SK-MEL-5 (cell line): ENCODE data around the gene CTBP2. TPM values are rescaled to one million over a fixed set of nuclear protein-coding genes. Genes with fewer than 3 reads are reported as not detected.
"Not testable (repeated sequence)": the region's sequence is repeated elsewhere in the genome, so short reads cannot be mapped to it uniquely, and the experiment has no call there.

Experiments used
- DNase-seq: peaks from one replicate; pipeline ENCODE4 v3.0.0-alpha.2; 2016; ENCODE audit warnings: low read depth, low spot score
- in situ Hi-C: cut with HindIII; loops from 2 replicates; pipeline ENCODE4 v1.10.0; 2016; ENCODE audit warnings: low sequenced_read_pairs, high pct_unique_total_duplicates, low pct_unique_long_range_greater_than_20kb
- total RNA-seq: library from RNA; depleted of rRNA; stranded (reverse); fragments of >200 nt; shearing (Covaris generic); gene quantifications from 2 replicates; pipeline ENCODE4 v1.2.3, GENCODE V29; 2014

The CTBP2 gene
- total RNA-seq, 1 experiment from 2014 or later = 38.1 TPM

- in situ Hi-C loops = no loop called here
- no peak for DNase-seq
These were observed 9.2 kb downstream of the CTBP2 start for GRCh38 chr10:125151170-125151552.

DNA sequence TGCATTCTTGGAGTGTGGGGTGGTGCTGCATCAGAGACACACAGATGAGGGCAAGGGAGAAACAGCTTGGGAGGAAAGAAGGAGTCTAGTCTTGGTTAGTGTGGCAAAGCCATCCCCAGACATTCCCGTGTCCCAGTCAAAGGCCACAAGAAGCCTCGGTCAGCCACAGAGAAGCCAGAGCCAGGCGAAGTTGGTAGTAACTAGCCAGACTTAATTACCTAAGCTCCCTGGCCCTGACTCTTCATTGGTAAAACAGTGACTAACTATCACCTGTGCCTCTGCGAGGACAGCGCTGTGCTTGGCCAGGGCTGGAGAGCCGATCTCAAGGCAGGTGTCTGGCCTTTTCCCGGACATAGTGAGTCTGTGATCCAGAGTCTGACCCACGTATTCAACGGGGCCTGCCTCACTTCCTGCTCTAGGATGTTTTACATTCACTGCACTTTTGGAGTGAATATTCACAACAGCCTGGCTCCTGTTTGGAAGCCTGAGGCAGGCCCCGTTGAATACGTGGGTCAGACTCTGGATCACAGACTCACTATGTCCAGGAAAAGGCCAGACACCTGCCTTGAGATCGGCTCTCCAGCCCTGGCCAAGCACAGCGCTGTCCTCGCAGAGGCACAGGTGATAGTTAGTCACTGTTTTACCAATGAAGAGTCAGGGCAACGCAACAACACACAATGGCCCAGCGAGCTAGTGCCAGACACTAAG lies 9.8 kb downstream of the CTBP2 start:
- DNase-seq, in situ Hi-C loops: not testable (repeated sequence)

GRCh38 chr10:125149680-125150047 lies 10.7 kb downstream of the CTBP2 start:
- in situ Hi-C loops = no loop called here
- no peak for DNase-seq

DNA sequence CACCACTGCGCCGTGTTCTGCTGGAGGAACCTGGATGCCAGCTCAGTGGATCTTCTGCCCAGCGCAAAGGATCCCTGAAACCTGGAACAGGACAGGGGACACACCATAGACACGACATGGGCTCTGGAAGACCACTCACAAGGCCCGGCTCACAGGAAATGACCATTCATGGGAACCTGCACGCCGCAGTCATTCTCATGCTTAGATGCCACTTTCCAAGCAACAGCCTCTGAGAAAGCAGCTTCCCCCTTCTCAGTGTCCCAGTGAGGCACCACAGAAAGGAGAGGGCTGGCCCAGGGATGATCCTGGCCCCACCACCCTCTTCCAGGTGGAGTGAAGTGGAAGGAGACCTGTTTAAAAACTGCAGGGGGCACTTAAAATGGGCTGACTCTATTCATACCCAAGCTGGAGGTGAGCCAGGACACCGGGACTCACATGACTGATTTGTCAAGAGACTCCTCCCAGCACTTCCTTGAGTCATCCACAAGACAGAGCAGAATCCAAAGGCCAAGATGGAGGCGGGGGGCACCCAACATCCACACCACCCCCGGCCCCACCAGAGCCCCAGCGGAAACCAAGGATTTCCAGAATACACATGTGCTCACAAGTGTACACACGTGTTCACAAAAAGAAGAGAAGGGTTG lies 11.2 kb downstream of the CTBP2 start:
- in situ Hi-C loops = no loop called here
- peak; percentile 42 for DNase-seq

DNA sequence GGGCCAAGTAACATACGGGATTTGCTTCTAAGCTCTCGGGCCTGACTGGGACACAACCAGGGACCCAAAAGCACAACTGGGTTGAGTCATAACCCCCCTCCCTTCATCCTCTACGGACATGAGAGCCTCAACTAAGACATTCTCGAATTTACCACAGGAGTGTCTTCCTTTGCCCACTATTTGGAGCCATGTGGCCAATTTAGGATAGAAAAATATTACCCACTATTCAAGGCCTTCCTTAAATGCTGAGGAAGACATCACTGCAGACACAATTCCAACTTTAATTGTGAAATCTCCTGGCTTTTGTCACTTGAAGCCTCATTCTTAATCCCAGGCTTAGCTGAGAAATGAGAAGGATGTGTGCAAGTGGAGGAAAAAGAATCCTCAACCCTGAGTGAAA lies 11.8 kb downstream of the CTBP2 start:
- in situ Hi-C loops = no loop called here
- no peak for DNase-seq

DNA sequence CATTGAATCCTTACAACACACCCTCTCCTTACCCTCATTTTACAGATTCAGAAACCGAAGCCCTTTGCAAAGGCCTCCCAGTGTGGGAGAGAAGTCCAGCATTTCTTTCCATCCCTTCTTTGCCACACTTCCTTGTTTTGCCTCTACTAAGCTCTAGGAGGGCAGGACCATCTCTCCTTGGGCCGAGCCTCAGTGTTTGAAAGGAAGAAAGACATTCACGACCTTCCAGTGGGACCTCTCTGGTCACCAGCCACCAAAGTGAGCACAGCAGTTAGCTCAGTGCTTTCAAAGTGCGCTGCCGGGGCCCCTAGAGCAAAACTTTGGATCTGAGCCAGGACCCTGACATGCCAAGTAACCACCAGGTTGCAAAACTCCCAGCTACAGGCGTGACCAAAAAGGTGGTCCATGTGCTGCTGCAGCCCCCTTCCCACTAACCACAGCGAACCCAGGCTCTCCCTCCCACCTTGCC lies 12.4 kb downstream of the CTBP2 start:
- in situ Hi-C loops = no loop called here
- no peak for DNase-seq

DNA sequence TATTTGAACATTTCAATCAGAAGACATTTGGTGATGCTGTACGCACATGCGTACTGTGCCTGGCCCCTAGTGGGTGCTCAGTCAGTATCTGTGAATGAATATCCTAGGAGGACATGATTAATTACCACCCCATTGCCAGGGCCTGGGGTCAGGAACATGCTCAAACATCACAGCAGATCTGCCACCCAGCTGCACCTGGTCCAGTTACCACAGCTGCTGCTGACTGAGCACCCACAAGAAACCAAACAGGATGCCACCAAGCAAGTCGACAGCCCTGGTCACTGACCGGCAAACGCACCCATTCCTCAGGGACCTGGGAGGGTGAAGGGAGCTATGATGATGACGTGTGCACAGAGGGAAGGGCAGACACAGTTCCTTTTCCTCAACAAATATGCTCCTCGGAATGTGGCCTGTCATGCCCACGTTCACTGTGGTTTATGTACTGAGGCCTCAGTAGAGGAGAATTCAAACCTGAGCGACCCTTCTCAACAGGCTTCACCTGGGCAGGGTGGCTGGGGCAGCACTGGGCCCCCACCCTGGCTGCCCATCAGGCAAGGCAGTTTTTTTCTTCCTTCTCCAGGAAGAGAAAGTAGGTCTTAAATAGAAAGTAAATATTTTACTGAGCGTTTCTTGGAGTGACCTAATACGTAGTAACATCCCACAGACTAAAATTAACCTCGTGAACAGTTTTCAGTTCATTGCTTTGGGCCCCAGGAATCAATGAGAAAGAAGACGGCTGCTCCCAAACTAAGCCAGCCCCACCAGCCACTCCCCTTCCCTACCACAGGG lies 13.4 kb downstream of the CTBP2 start:
- DNase-seq = no peak
- in situ Hi-C loops = no loop called here

DNA sequence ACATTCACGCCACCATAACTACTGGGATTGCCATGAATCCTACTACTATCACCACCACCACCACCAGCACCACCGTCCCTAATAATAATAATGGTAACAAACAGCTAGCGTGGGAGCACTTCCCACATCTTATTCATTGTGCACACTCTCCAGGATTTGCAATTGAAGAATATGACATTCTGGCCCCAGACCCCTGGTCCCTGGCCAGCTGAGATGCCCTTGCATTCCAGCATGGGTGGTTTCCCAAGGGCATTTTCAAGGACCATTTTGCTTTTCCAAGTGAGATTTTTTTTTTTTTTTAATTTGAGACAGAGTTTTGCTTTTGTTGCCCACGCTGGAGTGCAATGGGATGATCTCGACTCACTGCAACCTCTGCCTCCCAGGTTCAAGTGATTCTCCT lies 14.7 kb downstream of the CTBP2 start:
- DNase-seq = no peak
- in situ Hi-C loops = no loop called here

- peak; percentile 73 for DNase-seq
- in situ Hi-C loops = no loop called here
These were observed 15.4 kb downstream of the CTBP2 start for GRCh38 chr10:125144693-125145623.

- no peak for DNase-seq
- in situ Hi-C loops = no loop called here
These were observed 16.2 kb downstream of the CTBP2 start for GRCh38 chr10:125144206-125144605.

DNA sequence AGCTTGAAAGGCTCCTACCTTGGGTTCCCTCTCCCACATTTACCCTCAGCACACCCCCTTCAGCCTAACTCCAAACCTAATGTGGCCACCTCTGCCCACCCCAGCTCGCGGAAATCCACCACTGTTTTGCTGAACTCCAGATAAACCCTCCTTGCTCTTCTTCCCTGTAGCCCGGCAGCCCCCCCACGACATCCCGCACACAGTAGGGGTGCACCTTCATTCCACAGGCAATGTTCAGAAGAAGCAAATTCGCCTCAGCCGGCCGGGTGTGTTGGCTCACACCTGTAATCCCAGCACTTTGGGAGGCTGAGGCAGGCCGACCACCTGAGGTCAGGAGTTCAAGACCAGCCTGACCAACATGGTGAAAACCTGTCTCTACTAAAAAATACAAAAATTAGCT lies 17.4 kb downstream of the CTBP2 start:
- DNase-seq = no peak
- in situ Hi-C loops = no loop called here

DNA sequence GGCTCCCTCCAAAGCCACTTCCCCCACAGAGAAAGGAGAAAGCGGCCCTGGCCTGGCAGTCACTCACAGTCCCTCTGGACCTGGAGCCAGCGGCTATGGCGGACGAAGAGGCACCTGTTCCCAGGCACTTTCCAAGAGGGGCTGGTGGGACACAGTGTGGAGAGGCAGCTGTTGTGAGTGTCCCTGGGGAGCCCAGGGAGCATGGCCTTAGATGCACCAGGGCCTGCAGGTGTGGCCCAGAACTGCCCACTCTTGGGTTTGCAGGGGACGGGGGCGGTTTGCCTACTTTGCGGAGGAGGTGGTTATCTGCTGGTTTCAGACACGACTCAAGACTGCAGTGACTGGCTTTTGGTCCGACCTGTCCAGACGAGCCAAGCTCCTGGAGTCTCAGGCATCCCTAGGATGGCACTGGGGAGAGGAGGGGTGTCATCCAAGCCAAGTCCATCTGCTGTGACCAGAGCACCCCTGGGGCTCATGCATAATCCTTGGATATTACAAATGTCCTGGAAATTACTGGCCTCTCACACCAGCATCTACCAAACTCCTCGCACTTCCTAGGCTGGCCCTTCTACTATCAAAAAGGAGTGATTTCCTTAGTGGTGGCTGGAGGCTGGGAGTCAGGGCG lies 18.4 kb downstream of the CTBP2 start:
- in situ Hi-C loops = no loop called here
- DNase-seq = no peak

DNA sequence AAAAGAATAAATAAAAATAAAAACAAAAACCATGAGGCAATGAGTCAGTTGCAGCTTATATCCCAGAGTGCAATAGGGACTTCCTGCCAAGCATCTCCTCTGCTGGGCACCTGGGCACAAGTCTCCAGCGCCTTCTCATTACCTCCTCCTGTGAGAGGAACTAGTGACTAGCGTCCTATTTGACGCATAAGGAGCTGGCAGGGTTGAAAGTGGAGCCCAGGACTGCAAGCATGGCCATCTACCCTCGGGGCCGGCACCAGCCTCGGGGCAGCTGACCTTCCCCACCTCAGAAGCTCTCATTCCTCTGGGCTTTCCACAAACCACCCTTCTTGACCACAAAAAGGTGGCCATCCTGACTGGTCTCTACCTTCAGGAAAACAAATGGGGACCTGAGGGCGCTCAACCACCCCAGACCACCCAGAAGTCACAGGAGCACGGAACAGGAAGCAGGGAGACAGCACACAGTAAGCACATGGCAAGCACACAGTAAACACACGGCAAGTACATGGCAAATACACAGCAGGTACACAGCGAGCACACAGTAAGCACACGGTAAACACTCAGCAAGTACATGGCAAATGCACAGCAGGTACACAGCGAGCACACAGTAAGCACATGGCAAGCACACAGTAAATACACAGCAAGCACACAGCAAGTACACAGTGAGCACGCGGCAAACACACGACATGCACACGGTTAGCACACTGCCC lies 19.1 kb downstream of the CTBP2 start:
- in situ Hi-C loops = no loop called here
- no peak for DNase-seq

DNA sequence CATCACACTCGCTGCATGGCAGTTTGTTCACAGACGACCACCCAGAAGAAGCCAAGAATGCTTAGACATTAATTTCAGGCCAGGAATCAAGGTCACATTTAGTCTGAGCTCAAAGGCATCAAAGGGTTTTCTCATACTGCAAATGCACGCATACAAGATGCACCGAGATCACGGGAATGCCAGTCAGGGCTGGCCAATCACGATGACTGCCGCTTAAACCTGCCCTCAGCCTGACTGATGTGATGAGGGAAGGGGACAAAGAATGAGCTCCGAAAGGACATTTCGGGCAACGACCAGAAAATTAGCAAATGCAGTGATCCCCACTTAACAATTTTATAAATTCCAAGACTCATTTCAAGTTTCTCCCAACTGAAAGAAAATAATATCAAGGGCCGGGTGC lies 20.2 kb downstream of the CTBP2 start:
- no peak for DNase-seq
- in situ Hi-C loops = no loop called here

GRCh38 chr10:125137601-125138438 lies 22.5 kb downstream of the CTBP2 start:
- in situ Hi-C loops = no loop called here
- DNase-seq = no peak

DNA sequence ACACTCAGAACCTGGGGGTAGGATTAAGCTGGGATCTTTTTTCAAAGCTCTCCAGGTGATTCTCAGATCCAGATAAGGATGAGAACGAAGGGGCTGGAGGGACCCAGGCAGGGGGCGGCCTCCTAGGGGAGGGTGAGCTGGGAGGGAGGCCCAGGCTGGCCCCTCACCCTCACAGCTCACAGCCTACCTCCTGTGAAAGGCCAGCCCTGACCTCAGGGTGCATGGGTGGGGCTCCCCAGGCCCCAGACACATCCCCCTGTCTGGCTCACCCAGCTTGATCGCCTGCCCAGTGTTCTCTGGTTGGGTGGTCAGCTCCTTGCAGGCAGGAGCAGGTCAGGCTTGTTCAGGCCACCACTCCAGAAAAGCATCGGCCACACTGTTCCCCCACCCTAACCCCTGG lies 24.3 kb downstream of the CTBP2 start:
- in situ Hi-C loops = no loop called here
- no peak for DNase-seq
